ENCODE results near the gene MAP1B. TPM values are rescaled to one million over a fixed set of nuclear protein-coding genes. Genes with fewer than 3 reads are reported as not detected.

Gene MAP1B
- total RNA-seq, 1 donor from 2014 or later, result 218 TPM

DNA sequence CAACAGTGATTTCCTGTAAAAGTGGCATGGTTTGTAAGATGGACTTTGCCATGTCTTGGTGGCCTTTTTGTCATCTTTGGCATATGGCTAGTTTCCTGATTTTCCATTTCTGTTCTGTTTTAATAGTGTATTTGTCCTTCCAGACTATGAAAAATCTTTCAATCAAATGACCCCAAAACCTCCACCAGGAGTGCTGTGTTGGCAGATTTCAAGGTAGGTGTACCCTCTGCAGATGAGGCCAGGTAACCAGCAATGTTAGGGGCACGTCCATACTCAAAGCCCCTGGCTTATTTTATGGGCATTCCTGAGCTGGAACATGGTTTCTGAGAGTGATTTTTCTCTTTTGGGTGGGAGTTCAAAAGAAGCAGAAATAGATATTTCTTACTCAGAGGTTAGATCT is 15.2 kb upstream of the MAP1B start:
- intact Hi-C loops (cut with DNase I), result no loop called here
- DNase-seq (ENCODE audit: low spot score) (no peak), ATAC-seq (no peak)

DNA sequence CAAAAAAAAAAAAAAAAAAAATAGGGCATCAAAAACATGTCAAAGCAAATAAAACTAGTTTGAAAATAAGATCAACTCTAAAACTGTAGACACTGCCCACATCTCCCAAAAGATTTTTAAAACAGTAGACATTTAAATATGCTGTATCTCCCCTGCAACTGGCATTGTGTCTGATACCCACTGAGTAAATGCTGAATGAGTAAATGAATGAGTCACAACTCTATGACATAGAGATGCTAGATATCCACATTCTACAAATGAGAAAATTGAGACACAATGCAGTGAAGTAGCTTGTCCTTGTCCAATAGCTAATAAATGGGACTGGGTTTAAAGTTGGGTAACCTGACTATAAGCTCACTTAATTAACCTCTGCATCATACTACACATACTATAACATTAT is 14.1 kb upstream of the MAP1B start:
- DNase-seq (ENCODE audit: low spot score), result no peak
- intact Hi-C loops (cut with DNase I), result no loop called here
- no peak for ATAC-seq

DNA sequence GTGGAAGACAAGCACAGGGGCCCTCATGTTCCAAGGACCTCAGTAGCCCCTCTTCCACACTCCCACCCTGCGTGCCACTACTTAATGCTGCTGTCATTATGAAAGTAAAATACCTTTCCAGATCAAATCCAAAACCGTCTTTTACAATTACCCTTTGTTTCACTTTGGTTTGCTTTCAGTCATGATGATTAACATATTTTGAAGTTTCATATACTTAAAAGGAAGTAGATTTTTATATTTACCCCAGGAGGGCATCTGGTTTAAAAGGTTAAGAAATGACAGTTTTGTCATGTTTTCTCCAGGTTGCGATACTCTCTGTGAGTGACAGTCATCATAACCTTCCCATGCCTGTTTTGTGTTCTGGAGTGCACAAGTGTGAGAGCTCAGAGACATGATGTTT is 13.5 kb upstream of the MAP1B start:
- no peak for DNase-seq (ENCODE audit: low spot score)
- no peak for ATAC-seq
- intact Hi-C loops (cut with DNase I), result no loop called here

DNA sequence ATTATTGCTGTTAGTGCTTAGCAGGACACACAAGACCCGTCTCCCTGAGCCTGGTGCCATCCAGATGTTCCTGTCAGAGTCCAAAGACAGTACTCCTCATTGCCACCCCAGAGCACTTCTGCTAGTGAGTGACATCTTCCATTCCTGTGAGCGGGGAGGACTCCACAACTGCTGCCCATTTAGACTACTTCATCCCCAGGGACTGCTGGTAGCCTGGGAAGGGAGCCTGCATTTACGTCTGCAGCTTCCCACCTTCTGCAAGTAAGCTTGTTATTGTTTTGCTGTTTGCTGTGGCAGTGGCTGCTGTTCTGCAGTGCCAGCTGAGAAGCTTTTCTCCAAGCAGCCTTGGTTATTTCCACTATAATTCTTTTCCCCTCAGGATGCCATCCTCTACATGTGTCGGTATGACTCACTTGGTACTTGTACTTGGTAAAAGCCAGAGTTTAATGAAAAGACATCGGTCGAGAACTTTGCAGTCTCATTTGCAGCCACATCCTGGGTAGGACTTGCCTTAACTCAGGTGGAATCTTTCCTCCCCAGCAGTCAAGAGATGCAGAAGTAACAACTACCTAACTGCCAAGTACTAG is 10.6 kb upstream of the MAP1B start:
- ATAC-seq (no peak), DNase-seq (ENCODE audit: low spot score) (no peak)
- intact Hi-C loops (cut with DNase I), result no loop called here

DNA sequence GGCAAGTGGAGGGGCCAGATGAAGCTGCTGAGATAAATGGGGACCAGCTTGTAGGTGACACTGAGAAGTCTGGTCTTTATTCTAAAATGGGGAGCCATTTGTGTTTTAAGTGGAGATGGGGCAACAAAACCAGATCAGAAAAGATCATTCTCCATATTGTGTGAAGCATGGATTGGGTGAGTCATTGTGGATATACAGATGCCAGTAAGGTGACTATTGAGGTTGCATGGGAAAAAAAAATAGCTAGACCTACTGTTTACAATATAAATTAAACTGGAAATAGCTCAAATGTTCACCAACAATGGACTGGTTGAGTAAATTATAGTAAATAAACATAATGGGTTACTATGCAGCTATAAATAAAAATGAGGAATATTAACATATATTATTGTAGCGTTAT is 5.4 kb upstream of the MAP1B start:
- intact Hi-C loops (cut with DNase I), result no loop called here
- no peak for DNase-seq (ENCODE audit: low spot score)

DNA sequence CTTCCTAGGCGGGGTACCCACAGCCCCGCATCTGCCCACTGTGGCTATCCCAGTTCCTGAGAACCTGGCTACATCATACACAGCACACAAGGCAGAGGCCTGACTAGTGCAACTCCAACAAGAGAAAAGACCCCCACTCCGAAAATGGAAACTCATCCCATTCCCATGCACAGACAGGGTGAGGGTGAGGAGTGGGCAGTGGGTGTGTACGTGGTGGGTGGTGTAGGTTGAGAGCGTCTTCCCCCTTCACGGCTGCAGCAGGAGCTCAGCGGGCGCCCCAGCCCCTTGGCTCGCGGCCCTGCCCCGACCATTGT is 501 bp upstream of the MAP1B start:
- ATAC-seq (no peak), DNase-seq (ENCODE audit: low spot score) (no peak)
- intact Hi-C loops (cut with DNase I), result no loop called here

More for the DNA sequence above, 5.4 kb upstream of the MAP1B start:
- no peak for ATAC-seq

DNA sequence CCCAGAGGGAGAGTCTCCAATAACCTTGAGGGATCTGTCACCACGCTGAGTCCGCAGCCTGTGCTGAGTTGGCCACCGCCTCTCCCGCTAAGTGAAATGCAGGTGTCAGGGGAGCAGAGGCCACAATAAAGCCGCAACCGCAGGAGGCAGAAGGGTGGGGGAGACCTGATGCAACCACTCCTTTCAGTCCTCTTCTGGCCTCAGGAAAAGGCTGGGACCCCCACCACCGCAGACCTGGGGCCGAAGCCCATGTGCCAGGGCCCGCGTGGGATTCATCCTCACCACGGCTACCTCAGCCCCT is 576 bp downstream of the MAP1B start:
- DNase-seq (ENCODE audit: low spot score) (no peak), ATAC-seq (peak; percentile 33)
- intact Hi-C loops (cut with DNase I), result no loop called here

DNA sequence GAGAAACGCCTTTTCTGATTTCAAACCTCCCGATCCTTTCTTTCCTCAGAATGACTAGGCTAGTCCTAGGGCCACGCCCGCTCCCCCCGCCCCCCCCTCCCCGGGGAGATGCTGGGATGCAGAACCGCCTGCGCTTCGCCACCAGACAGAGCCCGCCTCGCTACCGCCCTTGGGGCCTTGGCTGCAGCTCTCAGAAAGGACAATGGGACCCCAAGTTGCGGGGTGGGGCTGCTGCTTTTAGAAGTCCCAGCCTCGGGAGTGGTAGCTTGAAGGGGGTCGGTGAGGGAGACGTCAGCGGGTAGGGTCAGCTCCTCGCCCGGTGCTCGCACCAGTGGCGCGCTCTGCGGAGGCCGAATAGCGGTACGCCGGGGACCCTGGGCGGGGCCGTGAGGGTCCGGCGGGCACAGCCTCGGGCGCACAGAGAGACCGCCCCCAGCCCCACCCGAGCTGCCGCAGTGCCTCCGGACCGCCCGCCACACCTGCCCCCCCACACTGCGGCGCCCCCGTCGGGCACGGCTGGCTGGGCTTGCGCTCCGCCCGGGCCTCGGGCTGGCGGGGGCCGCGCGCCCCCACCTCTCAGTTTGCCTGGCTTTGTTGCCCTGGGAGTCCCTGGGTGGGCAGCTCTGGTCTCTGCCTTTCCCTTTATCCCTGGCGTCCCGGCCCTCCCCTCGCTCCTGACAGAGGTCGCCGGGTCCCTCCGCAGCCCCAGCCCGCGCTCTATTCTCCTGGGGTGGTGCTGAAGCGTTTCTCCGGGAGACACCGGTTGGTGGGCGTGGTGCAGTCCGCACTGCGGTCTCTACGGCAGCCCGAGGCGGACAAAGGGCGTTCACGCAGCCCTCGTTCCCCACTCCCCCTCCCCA is 1.2 kb downstream of the MAP1B start:
- peak; percentile 85 for DNase-seq (ENCODE audit: low spot score)

DNA sequence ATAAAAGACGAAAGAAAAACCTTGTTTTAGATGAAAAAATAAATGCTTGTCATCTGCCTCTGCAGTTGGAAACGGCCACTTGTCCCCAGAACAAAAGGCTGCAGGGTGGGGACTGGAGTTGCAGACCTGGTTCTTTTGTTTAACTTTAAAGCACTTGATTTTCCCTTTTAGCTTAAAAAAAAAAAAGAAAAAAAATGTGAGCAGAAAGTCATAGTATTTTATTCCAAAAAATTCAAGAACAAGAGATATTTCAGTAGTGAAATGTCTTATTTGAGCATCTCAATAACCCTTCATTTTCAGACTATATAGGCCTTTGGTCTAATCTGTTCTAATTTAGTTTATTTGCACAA is 1.8 kb downstream of the MAP1B start:
- DNase-seq (ENCODE audit: low spot score), result no peak
- no peak for ATAC-seq
- intact Hi-C loops (cut with DNase I), result no loop called here

More for the DNA sequence above, 1.2 kb downstream of the MAP1B start:
- intact Hi-C loops (cut with DNase I), result no loop called here
- ATAC-seq, result peak; percentile 74

DNA sequence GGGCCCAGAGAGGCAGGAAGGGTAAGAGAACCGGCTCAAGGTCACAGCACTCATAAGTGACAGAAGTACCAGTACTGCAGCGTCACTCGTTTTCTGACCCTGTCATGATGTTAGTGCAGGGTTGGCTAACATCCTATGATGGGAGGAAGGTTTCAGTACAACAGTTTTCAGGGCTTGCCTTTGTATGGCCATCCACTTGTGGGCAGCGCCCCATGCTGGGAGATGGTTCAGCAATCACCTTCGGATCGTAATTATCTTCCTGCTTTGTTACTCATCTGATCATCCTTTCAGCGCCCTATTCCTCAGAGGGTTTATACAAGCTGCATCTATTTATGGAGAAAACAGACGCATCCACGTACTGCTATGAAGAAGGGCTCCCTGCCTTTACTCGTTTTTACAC is 2.4 kb downstream of the MAP1B start:
- intact Hi-C loops (cut with DNase I), result no loop called here
- DNase-seq (ENCODE audit: low spot score), result no peak

DNA sequence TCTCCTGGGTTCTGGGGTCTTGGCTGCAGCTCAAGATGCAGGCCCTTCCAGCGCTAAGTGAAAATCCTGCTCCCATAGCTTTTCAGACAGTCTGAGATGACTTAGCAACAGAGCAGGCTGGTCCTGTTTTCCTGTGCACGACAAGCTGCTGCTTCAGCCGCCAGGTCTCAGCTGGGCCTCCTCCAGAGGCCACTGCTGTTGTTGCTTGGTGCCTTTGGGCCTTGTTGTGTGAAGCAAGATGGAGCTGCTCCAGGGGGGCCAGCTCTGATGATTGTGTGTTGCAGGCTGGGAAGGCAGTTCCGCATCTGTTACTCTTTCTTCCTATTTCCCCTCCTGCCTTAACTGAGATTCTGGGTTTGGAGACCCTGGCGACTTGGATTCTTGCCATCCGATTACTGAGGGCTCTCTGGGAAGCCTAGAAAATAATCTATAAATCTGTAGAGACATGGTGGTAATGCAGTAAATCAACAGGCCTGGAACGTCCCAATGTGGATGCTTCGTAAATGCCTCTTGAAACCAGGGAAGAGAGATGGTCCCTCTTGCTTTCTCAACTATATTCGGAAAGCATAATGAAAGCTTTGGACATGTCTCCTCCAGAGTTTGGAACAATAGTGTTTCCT is 3.2 kb downstream of the MAP1B start:
- intact Hi-C loops (cut with DNase I), result no loop called here
- DNase-seq (ENCODE audit: low spot score) (no peak), ATAC-seq (no peak)

More for the DNA sequence above, 2.4 kb downstream of the MAP1B start:
- peak; percentile 16 for ATAC-seq

DNA sequence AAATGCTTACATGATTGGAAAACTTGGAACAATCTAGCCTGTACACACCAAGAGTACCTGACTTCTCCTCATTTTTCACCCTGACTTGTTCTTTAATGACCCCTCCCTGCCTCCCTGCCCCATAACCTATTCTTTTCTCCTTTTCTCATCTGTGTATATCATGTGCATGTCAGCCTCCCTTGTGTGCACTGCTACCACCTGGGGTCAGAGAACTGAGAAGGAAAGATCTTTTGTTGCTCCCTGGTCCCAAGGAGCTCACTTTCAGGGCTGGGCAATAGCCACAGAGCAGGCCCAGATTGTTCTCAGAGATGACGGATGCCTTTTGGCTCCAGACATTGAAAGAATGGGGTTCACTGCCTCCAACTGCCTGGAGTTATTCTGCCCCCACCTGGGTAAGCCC is 5.1 kb downstream of the MAP1B start:
- intact Hi-C loops (cut with DNase I), result no loop called here
- no peak for ATAC-seq

DNA sequence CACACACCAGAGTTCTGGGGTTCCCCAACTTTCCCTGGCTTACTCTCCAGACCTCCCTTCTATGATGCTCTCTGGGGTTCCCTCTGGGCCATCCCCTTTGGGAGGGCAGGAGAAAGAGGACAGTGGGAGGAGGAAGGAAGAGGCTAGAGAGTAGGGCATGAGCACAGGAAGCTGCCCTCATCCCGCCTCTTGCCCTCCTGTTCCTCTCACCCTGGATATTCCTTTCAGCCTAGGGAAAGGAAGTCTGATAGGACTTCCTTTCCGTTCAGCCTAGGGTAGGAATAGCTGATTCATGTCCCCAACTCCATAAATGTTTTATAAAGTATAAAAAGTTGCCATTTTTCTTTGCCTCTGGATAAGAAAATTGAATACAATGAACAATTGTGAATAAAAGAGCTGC is 7.4 kb downstream of the MAP1B start:
- DNase-seq (ENCODE audit: low spot score), result no peak
- intact Hi-C loops (cut with DNase I), result no loop called here
- ATAC-seq, result no peak

More for the DNA sequence above, 5.1 kb downstream of the MAP1B start:
- no peak for DNase-seq (ENCODE audit: low spot score)

DNA sequence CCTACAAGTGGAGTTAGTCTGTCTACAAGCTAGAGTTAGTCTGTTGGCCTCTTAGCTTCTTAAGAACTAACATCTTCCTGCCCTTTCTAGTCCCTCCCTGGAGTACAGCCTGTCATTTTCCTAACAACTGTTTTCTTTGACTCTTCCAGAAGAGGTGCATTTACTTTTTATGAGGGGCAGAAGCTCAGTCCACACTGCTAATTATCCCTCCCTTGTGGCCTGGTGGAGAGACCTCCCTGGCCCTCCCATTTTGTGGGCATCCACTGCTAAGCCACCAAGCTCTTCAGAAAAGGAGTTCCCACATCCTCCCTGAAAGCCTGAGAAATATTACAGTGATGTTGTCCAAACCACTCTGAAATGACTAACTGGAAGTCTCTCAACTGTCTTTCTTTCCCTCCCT is 8.0 kb downstream of the MAP1B start:
- ATAC-seq (no peak), DNase-seq (ENCODE audit: low spot score) (no peak)
- intact Hi-C loops (cut with DNase I), result no loop called here

DNA sequence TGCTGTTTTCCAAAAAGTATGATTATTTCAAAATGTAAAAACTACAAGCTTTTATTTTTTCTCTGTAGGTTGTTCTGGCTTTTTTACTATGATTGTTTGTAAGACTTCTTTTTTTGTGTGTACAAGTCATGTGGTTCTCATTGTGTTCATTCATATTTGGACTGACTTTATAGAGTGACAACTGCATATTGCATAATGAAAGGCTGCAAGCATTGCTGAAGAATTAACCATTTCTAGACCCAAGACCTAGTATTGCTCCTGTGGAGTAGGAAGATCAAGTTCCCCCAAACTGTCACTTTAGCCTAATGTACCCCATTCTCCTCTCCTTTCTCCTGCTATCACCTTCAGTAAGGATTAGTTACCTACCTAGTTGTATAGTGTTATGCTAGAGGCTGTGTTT is 10.0 kb downstream of the MAP1B start:
- intact Hi-C loops (cut with DNase I), result no loop called here
- no peak for DNase-seq (ENCODE audit: low spot score)
- ATAC-seq, result no peak

DNA sequence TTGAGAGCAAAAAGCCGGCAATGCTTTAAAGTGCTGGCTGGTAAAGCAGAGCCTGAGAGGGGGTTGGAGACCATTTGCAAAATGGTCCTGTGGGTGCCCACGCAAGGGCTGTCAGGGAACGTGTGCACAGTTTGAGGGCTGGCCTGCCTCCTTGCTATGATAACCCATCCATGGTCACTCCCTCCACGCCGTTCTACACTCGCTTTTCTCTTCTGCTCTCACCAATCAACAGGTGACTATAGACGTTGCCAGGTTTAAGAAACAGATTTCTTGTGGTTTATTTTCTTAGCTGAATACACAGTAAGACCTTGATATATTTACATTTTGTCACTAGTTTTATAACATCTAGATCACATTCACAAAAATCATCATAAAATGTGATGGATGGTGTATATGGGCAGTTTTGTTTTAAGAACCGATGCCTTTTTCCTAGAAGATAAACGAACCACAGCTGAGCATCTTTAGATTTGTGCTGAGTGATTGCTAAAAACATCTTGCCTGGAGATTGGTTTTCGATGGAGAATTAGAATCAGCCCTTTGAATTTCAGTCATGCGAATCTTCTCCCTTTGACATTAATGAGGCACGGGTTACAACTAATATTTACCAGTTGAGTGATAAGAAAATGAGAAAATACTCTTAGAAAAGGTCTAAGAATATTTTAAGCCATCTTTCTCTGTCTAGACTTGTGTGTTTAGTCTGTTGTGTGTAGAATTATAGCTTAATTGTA is 13.9 kb downstream of the MAP1B start:
- intact Hi-C loops (cut with DNase I), result no loop called here
- DNase-seq (ENCODE audit: low spot score) (no peak), ATAC-seq (no peak)

DNA sequence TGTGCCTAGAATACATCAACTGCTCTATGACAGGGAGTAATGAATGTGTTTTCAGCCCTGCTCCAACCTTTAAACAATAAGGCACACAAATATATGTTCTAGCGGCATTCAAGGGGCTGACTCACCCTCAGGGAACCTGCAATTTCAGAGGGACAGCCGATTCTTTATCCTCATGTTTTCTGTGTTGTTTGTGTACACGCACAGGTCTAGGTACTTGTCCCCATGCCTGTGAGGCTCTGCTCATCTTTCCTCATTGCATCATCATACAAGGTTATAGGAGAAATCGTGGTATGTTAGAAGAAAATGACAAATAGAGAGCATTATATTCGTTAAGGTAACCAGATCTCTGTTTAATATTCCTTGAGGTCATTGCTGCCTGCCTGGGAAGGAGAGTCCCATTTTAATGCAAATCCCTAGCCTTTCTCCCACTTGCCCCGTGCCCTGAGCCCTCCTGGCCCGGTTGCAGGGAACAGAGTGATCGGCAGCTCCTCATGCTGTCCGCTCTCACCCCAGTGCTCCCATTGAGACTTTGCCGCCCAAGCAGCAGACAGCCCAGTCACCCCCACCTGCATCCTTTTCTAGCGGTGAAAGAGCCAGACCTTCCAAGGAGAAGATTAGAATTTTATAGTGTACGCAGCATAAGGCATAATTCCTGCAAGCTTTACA is 14.6 kb downstream of the MAP1B start:
- DNase-seq (ENCODE audit: low spot score) (no peak), ATAC-seq (no peak)
- intact Hi-C loops (cut with DNase I), result no loop called here

DNA sequence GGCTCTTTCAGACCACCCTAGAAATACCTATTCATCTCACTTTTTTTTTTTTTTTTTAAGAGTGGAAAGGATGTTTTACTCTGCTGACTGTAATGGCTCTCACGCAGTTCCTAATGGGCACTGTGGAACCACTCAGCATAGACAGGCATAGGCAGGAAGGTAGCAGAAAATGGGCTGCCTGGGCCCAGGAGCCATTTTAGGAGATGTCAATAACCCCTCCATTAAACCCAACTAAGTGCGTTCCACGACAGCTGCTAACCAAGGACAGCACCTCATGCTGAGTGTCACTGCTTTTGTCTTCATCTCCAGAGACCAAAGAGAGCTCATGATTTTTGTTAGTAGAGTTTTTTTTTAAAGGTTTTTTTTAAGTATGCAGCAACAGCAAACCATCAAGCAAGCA is 15.3 kb downstream of the MAP1B start:
- ATAC-seq, result no peak
- intact Hi-C loops (cut with DNase I), result no loop called here
- DNase-seq (ENCODE audit: low spot score), result no peak

DNA sequence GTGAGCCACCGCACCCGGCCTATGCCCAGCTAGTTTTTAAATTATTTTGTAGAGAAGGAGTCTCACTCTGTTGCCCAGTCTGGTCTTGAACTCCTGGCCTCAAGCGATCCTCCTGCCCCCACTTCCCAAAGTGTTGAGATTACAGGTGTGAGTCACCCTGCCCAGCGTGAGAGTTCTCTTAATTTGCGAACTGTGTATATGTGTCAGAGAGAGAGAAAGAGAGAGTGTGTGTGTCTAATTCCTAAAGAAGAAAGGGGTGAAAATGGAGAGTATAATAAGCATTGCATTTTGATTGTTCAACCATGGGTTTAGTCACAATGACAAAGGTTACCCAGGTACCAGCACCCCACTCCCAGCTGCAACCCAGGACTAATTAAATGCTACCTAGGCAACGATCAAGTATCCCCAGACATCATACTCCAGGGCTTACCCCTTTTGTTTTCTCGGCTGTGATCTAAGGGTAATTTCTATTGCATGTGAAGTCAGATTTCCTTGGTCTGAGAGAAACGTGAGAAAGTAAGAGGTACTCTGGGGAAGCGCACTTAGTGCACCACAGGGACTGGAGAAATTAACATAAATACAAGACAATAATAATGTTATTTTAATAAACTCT is 16.6 kb downstream of the MAP1B start:
- DNase-seq (ENCODE audit: low spot score), result no peak
- no peak for ATAC-seq
- intact Hi-C loops (cut with DNase I), result no loop called here
